Activated CD8-positive, alpha-beta memory T cell treated with anti-CD3 and anti-CD28 coated beads for 1 hour (primary cell): Measurements from ENCODE around the gene LAMC2.

Source experiments
- DNase-seq, 2 donors: peaks; one replicate each; pipeline ENCODE4 v3.0.0-alpha.2; 2020; ENCODE audit warnings: low read depth in 1 of 2; ENCODE audit errors: extremely low read depth in 1 of 2

The LAMC2 gene

GRCh38 chr1:183283286-183283685 lies 97.2 kb downstream of the LAMC2 start:
- no peak for DNase-seq

- no peak for DNase-seq
Observed at GRCh38 chr1:183284086-183284485, 98.0 kb downstream of the LAMC2 start.

GRCh38 chr1:183285256-183285655 lies 99.2 kb downstream of the LAMC2 start:
- no peak for DNase-seq

- no peak for DNase-seq
Observed at GRCh38 chr1:183285746-183286145, 99.7 kb downstream of the LAMC2 start.

GRCh38 chr1:183287191-183287675 lies 101.2 kb downstream of the LAMC2 start:
- DNase-seq: no peak

GRCh38 chr1:183288583-183288982 lies 102.5 kb downstream of the LAMC2 start:
- DNase-seq: no peak

GRCh38 chr1:183289051-183289496 lies 103.0 kb downstream of the LAMC2 start:
- no peak for DNase-seq

- no peak for DNase-seq
Observed at GRCh38 chr1:183290628-183291027, 104.6 kb downstream of the LAMC2 start.

GRCh38 chr1:183291216-183291762 lies 105.2 kb downstream of the LAMC2 start:
- no peak for DNase-seq

- DNase-seq: no peak
Observed at GRCh38 chr1:183291802-183292514, 105.9 kb downstream of the LAMC2 start.

GRCh38 chr1:183293241-183293640 lies 107.2 kb downstream of the LAMC2 start:
- DNase-seq: no peak

GRCh38 chr1:183293876-183294275 lies 107.8 kb downstream of the LAMC2 start:
- no peak for DNase-seq
